ENCODE data around the gene IPO4.

The IPO4 gene

GRCh38 chr14:24172871-24173281, 15.7 kb downstream of the IPO4 start:
- DNase-seq = peak; percentile 33

GRCh38 chr14:24172261-24172860, 16.3 kb downstream of the IPO4 start:
- DNase-seq = peak; percentile 57

- peak; percentile 99 for DNase-seq
These were observed 17.0 kb downstream of the IPO4 start, which contains the start of gene REC8 for GRCh38 chr14:24171422-24172260. TSS of gene REC8 (plus strand) at chr14:24172080. CDS start at chr14:24172553, 473 bp downstream.

DNA sequence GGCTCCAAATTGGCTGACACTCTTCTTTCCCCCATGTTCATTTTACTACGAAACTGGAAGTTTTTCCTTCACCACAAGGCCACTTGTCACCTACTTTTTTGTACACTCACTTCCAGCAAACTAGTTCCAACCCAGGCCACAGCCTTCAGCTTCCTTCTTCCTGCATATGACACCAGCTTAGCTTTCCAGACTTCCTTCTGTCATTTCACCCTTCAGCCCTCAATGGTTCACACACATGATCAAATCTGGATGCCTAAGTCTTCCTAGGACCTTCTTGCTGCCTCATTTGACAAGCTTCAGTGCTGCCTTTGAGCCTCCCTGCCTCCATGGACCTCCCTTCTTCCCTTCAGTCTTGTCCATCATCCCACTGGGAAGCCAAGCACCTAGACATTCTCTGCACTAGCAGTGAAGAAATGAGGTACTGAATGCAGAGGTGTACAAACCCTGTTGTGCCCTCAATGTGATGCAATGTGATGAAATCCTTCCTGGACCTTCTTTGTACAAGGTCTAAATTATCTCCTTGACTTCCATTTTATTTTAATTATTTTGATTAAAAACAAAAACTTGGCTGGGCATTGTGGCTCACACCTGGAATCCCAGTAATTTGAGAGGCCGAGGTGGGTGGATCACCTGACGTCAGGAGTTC, 21.0 kb downstream of the IPO4 start:
- DNase-seq = no peak

DNA sequence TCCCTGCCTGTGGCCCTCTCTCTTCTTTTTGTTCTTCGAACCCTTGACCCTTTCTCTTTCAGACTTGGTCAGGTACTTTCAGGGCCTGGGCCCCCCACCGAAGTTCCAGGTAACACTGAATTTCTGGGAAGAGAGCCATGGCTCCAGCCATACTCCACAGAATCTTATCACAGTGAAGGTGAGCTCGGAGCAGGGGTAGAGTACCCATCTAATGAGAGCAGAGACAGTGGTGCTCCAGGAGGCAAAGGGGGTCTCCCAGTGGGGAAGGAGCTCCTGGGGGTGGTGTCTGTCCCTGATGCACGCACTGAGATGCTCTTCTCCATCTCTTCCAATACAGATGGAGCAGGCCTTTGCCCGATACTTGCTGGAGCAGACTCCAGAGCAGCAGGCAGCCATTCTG, 22.8 kb downstream of the IPO4 start:
- DNase-seq = no peak

GRCh38 chr14:24164518-24164991, 24.1 kb downstream of the IPO4 start:
- DNase-seq = no peak

GRCh38 chr14:24162093-24162492, 26.5 kb downstream of the IPO4 start:
- DNase-seq = no peak

DNA sequence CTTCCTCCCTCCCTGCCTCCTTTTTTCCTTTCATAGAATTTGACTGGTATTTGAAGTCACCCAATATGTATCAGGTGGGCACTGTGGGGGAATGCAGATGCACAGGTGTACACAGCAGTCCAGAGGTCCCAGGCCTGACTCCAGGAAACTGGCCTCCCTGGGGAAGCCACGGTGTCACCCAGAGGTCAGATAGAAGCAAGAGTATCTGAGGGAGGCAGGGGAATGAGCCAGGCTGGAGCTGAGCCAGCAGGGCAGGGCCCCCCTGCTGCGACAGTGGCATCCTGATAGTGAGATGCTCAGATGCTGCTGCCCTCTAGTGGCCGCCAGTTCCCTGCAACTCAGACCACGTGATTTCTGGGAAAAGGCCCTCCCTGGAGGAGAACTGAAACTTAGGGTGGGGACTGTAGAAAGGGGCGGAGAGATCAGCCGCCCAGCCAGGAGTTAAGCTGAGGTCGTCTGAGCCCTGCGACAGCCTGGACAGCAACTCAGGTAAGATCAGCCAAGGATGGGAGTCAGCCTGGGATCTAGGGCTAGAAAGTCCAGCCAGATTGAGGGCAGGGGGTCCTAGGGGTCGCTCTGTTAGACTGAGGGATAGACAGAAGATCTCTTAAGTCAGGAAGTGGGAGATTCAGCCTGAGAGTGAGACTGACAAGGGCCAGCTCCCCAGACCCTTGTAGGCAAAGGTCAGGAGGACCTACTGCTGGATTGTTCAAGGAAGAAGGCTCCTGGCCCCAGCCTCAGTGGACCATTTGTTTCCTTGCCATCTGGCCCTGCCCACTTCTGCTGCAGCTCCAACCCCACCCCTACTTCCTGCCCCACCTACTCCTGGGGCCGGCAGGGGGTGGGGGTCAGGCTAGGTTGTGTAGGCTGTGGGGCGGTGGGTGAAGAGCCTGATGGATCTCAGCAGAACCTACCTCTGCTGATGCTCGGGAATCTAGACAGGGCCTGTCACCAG, 27.5 kb downstream of the IPO4 start, which contains the start of gene IRF9:
Gene IRF9 (plus strand): TSS at position 416 of the 955 bp plus-strand sequence. CDS start 880 bp downstream, outside the sequence.
- DNase-seq = peak; percentile 96

DNA sequence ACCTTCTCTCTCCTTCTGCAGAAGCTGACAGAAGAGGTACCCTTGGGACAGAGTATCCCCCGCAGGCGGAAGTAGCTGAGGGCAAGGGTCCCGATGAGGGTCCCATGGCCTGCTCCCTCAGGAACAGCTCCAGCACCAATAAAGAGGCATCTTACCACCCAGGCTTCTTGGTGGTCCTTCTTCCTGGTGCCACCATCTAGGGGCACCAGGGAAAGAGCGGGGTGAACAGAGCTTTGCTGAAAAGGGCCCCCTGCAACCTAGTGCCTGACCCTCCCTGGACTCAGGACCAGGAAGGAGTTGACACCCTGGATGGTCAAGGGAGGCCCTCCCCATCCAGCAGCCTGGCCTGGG, 28.1 kb downstream of the IPO4 start:
- DNase-seq = no peak

GRCh38 chr14:24159777-24160498, 28.7 kb downstream of the IPO4 start:
- no peak for DNase-seq

DNA sequence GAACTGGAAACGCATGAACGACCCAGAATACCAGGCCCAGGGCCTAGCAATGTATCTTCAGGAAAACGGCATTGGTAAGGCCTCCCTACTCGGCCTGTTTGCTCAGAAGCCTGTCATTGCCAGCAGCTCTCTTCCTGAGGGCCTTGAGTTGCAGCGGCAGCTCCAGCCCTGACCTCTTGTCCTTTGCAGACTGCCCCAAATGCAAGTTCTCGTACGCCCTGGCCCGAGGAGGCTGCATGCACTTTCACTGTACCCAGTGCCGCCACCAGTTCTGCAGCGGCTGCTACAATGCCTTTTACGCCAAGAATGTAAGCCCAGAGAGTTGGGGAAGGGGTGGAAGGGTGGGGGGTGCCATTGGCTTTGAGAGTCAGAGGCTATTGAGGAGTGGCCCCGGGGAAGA, 31.3 kb downstream of the IPO4 start:
- no peak for DNase-seq

GRCh38 chr14:24156840-24157239, 31.8 kb downstream of the IPO4 start:
- no peak for DNase-seq

DNA sequence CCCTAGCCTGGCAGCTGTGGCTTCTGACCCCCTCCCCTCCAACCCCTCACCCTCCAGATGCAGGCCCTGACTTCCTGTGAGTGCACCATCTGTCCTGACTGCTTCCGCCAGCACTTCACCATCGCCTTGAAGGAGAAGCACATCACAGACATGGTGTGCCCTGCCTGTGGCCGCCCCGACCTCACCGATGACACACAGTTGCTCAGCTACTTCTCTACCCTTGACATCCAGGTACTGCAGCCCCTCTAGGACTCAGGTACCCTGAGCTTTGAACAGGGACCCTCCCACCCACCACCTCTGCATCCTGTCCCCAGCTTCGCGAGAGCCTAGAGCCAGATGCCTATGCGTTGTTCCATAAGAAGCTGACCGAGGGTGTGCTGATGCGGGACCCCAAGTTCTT, 33.5 kb downstream of the IPO4 start:
- no peak for DNase-seq

- DNase-seq = no peak
These were observed 37.1 kb downstream of the IPO4 start for GRCh38 chr14:24151404-24152080.

DNA sequence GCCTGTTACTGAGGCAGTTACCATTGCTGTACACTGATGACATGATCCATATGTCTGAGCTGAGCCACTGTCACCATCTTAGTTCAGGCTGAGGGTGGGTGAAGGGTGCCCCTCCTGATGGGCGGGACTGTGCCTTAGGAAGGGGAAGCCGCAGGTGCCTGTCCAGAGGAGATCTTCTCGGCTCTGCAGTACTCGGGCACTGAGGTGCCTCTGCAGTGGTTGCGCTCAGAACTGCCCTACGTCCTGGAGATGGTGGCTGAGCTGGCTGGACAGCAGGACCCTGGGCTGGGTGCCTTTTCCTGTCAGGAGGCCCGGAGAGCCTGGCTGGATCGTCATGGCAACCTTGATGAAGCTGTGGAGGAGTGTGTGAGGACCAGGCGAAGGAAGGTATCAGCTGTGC, 37.6 kb downstream of the IPO4 start:
- DNase-seq = no peak

DNA sequence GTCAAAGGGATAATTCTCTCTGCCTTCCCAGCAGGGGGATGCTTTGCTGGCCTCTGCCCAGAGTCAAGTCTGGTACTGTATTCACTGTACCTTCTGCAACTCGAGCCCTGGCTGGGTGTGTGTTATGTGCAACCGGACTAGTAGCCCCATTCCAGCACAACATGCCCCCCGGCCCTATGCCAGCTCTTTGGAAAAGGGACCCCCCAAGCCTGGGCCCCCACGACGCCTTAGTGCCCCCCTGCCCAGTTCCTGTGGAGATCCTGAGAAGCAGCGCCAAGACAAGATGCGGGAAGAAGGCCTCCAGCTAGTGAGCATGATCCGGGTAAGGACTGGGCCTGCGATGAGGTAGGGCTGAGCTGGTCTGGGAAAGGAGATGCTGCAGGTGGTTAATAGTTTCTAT, 38.0 kb downstream of the IPO4 start:
- DNase-seq = no peak

DNA sequence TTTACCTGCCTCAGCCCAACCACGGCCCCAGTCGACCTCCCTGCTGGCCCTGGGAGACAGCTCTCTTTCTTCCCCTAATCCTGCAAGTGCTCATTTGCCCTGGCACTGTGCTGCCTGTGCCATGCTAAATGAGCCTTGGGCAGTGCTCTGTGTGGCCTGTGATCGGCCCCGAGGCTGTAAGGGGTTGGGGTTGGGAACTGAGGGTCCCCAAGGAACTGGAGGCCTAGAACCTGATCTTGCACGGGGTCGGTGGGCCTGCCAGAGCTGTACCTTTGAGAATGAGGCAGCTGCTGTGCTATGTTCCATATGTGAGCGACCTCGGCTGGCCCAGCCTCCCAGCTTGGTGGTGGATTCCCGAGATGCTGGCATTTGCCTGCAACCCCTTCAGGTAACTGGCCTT, 38.6 kb downstream of the IPO4 start:
- DNase-seq = no peak

- DNase-seq = no peak
These were observed 39.2 kb downstream of the IPO4 start for GRCh38 chr14:24149302-24149969.

DNA sequence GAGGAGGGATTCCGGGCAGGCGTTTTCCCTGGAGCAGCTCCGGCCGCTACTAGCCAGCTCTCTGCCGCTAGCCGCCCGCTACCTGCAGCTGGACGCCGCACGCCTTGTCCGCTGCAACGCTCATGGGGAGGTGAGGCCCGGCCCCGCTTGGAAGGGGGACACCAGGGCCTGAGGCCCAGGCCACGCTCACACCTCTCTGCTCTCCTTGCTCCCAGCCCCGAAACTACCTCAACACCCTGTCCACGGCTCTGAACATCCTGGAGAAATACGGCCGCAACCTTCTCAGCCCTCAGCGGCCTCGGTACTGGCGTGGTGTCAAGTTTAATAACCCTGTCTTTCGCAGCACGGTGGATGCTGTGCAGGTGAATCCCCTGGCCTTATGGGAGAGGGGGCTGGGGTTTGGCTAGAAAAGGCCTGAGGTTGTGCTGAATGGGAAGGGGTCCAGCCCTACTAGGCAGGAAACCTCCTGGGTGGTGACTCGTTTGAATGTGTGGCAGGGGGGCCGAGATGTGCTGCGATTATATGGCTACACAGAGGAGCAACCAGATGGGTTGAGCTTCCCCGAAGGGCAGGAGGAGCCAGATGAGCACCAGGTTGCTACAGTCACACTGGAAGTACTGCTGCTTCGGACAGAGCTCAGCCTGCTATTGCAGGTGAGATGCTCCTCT, 40.7 kb downstream of the IPO4 start:
- peak; percentile 6 for DNase-seq
